Activated effector memory CD4-positive, alpha-beta T cell treated with Interleukin-2 at 50 U/mL for 16 hours (primary cell): ENCODE measurements around the gene TGM1.

Experiments used
- DNase-seq: peaks from one replicate; pipeline ENCODE4 v3.0.0-alpha.2; 2020

The TGM1 gene

DNA sequence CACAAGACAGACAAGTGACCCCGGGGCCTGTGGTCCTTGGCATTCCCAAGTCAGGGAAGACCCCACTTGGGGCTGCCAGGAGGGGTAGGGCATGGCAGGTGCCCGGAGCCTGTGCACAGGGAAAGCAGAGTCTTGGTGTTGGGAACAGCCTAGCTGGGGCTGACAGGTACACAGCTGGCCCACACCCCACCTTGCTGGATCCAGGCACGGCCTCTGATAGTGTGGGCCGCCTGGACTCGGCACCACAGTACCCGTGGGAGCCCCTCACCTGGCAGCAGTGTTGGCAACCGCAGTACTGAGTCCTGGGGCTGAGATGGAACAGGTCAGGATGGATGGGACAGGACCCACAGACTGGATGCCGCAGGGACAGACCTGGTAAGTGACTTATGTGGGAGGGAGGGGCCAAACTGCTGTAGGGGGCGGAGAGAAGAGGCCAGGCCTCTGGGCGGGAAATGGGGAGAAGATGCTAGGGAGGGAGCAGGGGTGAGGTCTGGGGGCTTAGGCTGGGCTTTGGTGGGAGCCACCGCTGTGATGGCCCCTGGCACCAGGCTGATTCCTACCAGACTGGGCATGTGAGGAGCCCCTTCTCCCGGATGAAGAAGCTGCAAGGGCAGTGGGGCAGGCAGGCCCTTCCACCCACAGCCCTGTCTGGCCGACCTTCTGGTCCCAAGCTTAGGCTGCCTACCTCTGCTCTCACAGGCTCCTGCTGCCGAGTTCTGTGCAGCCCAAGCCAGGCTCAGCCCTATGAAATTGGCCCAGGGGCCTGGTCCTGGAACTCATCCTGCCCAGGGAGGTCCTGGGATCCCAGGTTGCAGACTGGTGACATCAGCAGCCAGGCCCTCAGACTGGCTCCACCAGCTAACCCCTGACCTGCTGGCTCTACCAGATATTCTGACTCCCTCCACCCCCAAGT lies at the start of gene TGM1:
Gene TGM1 (minus strand): TSS at position 357 of the 913 bp plus-strand sequence. CDS start 825 bp downstream, outside the sequence.
- DNase-seq, result no peak

DNA sequence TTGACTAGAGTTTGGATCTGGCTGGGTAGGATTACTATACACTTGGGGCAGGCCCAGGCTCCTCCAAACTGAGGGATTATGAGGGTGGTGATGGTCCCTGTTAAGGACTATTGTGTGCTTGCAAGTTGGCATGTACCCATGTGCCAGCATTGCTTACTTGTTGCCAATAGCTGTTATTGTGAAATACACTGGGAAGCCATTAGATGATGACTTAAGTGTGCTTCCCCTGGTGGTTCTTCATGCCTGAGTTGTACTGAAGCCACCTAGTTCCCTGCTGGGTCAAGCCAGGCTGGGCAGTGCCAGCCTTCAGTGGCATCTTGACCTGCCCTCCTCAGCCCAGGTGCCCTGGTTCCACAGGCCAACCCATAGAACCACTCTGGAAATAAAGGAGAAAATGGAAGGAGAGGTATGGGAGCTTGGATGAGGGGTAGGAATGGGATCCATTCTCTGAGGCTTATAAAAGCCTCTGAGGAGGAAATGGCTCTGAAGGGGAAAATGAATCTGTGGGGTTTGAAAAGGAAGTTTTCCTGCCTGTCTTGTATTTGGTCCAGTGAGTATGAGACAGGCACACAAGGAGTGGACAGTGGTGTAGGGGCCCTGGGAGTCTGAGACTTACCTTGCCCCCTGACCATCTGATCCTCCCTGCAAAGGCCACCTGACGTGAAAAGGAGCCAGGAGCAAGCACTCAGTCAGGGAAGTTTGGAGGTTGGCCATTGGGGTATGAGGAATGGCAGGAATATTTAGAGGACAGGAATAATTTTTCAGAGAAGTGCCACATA lies 49.0 kb upstream of the TGM1 start:
- no peak for DNase-seq

DNA sequence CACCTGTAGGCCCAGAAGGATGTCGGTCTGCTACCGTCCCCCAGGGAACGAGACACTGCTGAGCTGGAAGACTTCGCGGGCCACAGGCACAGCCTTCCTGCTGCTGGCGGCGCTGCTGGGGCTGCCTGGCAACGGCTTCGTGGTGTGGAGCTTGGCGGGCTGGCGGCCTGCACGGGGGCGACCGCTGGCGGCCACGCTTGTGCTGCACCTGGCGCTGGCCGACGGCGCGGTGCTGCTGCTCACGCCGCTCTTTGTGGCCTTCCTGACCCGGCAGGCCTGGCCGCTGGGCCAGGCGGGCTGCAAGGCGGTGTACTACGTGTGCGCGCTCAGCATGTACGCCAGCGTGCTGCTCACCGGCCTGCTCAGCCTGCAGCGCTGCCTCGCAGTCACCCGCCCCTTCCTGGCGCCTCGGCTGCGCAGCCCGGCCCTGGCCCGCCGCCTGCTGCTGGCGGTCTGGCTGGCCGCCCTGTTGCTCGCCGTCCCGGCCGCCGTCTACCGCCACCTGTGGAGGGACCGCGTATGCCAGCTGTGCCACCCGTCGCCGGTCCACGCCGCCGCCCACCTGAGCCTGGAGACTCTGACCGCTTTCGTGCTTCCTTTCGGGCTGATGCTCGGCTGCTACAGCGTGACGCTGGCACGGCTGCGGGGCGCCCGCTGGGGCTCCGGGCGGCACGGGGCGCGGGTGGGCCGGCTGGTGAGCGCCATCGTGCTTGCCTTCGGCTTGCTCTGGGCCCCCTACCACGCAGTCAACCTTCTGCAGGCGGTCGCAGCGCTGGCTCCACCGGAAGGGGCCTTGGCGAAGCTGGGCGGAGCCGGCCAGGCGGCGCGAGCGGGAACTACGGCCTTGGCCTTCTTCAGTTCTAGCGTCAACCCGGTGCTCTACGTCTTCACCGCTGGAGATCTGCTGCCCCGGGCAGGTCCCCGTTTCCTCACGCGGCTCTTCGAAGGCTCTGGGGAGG lies 47.9 kb upstream of the TGM1 start, which contains the start of gene LTB4R:
Gene LTB4R (plus strand): TSS at position 857 of the 959 bp plus-strand sequence. CDS start 4,150 bp downstream, outside the sequence.
- DNase-seq, result peak; percentile 64

DNA sequence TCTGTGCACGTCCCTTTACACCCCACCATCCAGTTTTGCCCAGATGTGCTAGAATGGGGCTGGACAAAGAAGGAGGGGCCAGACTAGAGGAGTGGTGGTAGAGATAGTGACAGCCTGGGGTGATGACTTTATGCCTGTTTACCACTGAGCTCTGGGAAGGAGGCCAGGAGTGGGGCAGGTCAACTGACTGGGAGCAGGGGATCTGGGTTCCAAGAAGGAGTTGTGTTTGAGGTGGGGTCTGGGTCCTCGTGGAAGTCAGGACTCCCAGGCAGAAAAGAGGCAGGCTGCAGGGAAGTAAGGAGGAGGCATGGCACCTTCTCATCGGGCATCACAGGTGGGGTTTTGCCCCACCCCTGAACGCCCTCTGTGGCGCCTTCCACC lies 47.3 kb upstream of the TGM1 start:
- DNase-seq, result no peak

DNA sequence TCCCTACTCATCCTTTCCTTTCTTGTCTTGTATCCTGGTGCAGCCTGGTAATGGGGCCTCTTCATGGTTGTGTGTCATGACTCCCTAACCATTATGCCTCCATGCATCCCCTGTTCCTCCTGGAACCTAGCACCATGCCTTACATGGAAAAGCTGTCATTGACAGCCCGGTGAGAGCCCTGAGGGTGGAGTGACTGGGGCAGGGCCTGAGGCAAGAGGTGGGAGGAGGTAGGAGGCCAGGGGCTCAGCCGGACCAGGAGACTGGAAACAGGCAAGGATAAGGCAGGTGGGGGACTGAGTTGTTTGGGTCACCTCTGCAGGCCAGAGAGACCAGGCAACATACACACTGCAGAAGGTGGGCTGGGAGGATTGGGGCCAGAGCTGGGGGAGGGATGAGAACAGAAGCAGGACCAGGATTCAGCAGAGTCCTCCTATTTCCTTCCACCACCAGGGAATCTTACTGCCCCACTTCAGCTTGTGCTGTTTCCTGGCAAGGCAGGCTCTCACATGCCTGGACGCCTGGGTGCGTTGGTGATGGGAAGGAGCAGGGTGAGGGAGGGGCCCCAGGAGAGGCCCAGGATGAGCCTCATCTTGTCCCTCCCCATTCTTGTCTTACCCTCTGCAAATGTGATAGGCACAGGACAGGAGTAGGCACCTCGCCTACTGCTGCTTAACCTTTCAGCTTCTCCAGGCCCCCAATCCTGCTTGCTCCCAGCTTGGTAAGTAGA lies 46.7 kb upstream of the TGM1 start, which contains the start of gene LTB4R2:
Gene LTB4R2 (plus strand): TSS at position 603 of the 727 bp plus-strand sequence. CDS start 525 bp downstream, outside the sequence.
- DNase-seq, result no peak

DNA sequence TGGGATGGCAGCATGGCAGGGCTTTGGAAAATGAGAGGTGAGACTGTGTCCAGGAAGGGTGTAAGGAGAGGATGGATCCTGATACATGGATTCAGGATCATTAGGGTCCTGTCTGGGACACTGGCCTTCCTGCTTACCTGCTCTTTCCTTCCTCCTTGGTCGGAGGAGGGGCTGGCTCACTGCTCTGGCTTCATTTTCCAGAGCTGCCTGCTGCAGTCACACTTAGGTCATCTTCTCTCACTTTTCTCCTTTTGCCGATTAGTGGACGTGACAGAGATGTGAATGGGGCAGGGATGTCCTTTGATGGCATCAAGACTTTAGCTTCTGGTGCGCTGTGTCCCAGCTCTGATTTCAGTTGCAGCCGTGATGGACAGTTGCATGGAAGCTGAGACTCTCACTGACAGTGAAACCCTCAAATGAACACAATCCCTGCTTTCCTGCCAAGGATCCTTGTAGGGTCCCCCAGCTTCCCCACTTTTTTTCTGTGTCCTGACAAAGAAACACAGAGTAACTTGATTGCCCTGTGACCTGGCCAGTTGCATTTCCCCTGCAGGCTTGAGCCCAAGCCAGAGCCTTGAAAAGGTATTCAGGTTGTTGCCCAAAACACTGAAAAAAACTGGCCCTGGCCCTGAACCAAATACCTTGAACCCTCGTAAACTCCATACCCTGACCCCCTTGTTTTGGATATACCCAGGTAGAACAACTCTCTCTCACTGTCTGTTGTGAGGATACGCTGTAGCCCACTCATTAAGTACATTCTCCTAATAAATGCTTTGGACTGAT lies 45.6 kb upstream of the TGM1 start:
- DNase-seq, result no peak

DNA sequence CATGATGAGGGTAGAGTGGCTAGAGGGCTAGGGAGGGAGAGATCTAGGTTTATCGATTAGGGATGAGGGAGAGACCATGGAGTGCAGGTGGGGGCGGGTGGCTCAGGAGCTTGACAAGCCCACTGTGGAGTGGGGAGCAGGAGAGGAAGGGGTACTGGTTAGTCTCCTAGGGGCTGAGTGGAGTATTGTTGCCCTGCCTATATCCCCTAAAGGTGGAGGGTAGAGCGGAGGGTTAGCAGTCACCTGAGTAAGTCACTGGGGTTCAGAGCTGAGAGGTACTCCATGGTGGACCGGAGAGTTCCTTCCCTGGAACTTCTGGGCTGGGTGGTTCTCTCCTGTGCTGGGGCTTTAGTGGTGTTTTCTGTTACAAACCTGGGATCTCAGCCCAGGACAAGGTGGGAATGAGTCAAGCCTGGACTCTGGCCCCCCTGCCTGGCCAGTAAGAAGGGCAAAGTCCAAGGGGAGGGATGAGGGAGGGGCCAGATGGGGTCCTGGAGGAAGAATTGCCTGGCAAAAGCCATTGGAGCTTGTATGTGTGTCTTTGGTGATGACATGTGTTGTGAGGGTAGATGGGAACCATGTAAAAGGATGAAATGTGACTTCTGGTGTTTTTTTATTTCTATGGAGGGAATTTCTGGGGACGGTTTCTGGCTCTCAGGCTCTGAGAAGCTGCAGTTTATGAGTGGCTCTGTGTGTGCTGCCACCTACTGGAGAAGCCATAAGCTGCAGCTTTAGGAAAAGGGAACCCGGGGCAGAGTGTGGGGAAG lies 44.8 kb upstream of the TGM1 start, which contains the start of gene CIDEB:
Gene CIDEB (minus strand): TSS at position 403 of the 767 bp plus-strand sequence. CDS start 119 bp downstream, at position 284.
- peak; percentile 33 for DNase-seq

DNA sequence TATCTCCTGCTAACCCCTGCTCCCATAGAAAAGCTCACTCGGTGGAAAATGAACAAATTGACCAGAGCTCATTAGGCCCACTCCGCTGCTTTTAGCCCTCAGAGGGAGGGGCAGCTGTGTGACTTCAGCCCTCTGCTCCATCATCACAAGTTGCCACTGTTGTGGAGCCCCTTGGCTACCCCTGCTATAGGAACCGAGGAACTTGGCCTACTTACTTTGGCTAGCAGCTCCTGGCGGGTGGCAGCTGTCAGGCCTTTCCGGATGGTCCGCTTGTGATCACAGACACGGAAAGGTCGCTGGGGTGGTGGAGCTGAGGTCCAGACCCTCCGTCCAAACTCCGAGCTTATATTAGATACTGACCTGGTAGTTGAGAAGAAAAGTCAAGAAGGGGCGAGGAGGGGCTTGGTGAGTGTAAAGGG lies 44.2 kb upstream of the TGM1 start:
- no peak for DNase-seq

DNA sequence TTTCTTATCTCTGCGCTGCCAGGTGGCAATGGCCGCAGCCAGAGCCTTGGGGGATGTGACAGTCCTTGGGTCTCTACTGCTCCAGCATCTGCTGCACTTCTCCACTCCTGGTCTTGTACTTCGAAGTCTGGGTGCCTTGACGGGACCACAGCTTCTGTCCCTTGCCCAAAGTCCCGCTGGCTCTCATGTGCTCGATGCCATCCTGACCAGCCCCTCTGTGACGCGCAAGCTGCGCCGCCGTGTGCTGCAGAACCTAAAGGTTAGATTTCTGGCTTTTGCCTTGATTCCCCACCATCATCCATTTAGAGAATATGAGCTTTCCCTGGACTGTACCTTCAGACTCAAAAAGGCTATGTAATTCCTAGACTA lies 41.0 kb upstream of the TGM1 start:
- no peak for DNase-seq

DNA sequence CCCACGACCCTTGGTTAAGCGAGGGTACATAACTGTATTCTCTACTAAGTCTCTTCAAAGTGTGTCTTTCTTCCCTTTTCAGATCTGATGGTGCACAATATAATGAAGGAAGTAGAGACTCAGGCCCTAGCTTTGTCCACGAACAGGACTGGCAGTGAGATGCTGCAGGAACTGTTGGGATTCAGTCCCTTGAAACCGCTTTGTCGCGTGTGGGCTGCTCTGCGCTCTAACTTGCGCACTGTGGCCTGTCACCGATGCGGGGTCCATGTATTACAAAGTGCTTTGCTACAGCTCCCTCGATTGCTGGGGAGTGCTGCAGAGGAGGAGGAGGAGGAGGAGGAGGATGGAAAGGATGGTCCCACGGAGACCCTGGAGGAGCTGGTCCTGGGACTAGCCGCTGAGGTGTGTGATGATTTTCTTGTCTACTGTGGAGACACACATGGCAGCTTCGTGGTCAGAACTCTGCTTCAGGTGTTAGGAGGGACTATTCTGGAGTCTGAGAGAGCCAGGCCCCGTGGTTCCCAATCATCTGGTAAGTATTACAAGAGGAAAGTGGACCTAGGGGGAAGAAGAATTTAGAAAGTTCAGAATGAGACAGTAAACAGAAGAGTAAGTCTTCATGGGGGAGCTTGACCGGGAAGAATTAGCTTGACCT lies 37.5 kb upstream of the TGM1 start:
- DNase-seq, result no peak

DNA sequence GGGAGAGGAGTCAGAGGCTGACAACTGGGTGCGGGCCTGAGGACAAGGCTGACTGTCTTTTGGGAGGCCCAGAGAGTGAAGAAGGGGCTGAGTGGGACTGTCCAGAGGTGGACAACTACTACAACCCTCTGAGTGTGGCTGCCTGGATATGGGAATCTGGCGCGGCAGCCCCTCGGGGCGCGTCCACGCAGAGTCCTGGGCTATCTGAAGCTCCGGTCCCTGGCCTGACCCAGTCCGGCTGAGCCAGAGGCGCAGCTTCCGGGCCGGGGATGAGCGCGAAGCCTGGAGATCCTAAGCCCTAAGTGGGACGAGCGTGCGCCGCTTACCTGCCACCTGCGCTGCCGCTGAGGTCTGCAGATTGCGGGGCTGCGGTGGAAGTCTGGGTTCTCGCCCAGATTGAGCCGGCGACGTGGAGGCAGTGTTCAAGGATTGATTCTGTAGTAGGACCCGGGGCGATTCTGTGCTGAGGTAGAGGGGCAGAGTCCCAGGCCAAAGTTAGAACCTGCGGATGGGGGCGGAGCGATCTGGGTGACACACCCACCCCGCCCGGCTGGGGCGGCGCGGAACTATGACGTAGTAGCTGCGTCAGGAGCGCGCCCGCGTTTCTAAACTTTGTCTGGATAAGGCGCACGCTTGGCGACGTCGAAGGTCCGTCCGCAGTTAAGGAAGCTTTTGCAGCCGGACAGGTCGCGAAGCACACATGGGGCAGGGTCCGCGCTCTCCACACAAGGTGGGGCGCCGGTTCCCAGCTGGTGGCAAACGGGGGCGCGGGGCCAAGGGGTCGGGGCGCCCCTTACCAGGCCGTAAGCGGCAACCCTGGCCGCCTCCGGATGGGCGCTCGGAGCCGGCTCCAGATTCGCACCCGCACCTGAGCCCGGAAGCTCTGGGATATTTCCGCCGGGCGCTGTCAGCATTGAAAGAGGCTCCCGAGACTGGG lies 36.5 kb upstream of the TGM1 start, which contains the start of the genes DHRS1 and NOP9:
Gene DHRS1 (minus strand): TSS at position 526 of the 937 bp plus-strand sequence. CDS start 674 bp downstream, outside the sequence.
Gene NOP9 (plus strand): TSS at position 596 of the 937 bp plus-strand sequence. CDS start 105 bp downstream, at position 701.
- DNase-seq, result peak; percentile 88

DNA sequence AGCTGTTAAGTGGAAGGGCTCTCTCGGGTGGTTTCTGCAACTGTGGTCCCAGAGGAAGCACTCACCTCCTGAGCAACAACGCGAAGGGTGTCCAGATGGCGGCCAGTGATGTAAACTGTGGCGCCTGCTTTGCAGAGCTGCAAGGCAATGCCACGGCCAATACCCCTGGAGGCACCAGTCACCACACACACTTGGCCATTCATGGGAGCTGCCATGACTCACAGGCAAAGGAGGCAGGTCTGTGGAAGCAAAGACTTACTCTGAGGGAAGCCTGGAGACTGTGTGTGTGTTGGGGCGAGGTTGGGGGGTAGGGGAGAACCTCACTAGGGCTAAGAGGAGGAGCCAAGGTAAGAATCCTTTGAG lies 35.9 kb upstream of the TGM1 start:
- DNase-seq, result no peak

DNA sequence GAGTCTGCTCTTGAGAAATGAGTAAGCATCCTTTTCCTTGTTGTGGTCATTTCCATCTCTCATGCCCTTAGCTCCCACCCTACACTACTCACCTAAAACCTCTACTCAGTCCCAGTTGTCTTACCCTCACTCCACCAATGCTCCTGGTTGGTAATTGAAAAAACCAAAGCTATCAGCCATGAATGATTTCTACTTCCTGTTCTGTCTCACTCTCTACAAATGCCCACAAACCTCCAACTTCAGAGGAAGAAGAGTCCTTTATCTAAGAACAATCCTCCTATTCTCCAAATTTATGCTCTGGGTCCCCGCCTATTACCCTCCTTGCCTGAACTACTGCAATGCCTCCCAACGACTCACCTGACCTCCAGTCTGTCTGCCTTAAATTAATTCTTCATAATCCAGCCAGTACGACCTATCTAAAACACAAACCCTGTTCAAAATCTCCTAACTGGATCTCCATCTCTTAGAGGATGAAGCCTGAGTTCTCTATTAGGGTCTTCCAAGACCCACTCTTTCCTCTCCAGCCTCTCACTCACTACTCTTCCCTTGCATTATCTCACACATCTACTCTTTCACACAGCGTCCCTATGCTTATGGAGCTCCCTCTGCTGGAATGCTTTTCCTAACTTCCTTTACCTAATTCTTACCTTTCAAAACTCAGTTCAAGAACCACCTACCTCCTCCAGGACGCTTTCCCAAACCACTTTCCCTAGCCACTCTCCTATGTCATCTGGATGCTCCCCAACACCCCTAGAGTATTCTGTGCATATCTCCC lies 34.4 kb upstream of the TGM1 start:
- DNase-seq, result no peak

DNA sequence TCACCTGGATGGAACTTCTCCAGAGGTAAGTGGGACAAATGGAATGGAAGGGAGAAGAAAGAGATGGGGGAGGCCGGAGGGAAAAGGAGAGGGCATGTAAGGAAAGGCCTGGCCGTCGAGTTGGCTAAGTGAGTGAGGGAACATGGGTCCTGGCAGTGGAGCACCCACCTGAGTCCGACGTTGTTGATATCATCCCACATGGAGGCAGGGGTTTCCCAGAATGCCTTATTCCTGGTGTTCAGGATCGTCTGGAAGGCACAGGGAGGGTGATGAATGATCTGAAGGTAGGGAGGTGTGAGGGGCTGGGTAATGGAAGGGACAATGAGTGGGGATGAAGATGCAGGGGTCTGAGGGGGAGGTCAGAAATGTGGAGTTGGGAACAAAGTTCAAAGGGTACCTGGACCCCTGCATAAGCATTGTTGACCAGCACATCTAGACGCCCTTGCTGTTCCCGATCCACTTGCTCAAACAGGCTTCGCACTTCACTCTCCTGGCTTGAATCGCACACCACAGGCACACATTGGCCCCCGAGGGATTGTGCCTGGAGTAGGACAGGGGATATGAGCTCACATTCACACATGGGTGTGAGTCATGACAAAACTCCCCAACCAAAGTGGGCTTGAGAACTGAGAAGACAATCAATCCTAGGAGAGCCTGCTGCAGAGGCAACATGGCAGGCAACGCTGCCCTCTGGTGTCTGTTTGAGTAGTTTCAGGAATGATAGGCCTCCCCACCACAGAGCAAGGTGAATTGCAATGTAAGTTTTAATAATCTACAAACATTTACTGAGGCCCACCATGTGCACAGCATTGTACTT lies 33.6 kb upstream of the TGM1 start:
- DNase-seq, result peak; percentile 47

DNA sequence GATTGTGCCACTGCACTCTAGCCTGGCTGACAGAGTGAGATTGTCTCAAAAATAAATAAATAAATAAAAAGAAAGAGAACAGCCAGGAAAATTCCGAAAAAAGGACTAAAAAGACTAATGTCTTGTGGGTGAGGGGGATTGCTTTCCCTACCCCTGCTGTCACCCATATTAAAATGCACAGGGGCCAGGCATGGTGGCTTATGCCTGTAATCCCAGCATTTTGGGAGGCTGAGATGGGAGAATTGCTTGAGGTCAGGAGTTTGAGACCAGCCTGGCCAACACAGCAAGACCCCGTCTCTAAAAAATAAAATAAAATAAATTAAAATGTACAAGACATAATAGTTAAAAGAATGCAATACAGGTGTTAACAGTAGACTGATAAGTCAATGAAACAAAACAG lies 30.5 kb upstream of the TGM1 start:
- DNase-seq, result no peak

DNA sequence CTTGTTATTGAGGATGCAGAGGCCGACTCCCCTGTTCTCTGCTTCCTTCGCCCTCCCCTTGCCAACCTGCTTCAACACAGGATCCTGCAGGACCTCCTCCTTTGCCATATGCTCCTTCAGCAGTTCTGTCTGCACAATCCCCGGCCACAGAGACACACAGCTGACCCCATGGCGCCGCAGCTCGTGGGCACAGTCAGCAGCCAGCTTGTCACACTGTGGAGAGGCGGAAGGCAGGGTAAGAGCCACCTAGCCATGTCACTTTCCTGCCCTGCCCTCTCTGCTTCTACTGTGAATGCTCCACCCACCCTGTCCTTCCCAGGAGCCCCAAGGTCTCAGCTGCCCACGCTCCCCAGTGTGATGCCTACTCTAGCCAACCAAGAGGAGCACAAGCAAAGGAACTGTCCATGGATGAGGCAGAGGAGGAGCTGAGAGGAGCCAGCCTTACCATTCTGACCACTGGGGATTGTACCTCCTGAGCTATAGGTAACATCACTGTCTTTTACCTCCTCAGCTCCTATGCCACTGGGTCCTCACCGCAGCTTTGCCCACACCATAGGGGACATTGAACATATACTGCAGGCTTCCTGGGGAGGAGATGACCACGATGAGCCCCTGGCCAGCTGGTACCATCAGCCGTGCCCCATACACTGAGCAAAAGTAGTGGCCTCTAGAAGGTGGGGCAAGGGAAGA lies 29.3 kb upstream of the TGM1 start:
- DNase-seq, result no peak
